K562 (cell line): Measurements from ENCODE around the gene FKBP2. TPM values are rescaled to one million over a fixed set of nuclear protein-coding genes. Genes with fewer than 3 reads are reported as not detected.

Experiments
- ATAC-seq: fragments of 200-7000 bp; cut with Tn5 transposase; 3 replicates; pipeline ENCODE4 v1.9.1; 2020; ENCODE audit warnings: moderate library complexity
- BruUV-seq: library from RNA; stranded (reverse); fragments of 400-500 nt; replicated peaks from 2 replicates; lab custom pipeline; 2021; lab: Mats Ljungman, UMichigan
- CTCF ChIA-PET: fragments of 300-600 bp; formaldehyde crosslinking; extraction: SDS; loops from one replicate; lab custom pipeline; 2021; ENCODE audit warnings: low intra/inter-chr PET ratio; lab: Yijun Ruan, JAX
- POLR2A ChIA-PET: fragments of 300-600, 350-650 bp; sonication (Branson Sonifier 250); formaldehyde crosslinking; extraction: SDS; loops from one replicate; lab custom pipeline; 2021; ENCODE audit warnings: antibody characterized with exemption, inconsistent platforms; lab: Yijun Ruan, JAX
- DNase-seq, 4 experiments: peaks; one replicate each; pipeline versions ENCODE4 v3.0.0 to v3.0.0-alpha.2; 2011 to 2018; ENCODE audit warnings: low spot score in 3 of 4, mixed read lengths in 3 of 4; ENCODE audit errors: extremely low read depth in 1 of 4
- FAIRE-seq: peaks from 2 replicates; lab custom pipeline; 2011; peaks lifted over from hg19 to GRCh38; lab: Jason Lieb, UNC
- H2AFZ ChIP-seq: 2 replicates; pipeline ENCODE4 v1.6.0; 2011; ENCODE audit warnings: low read depth, low read length, control low read depth, inconsistent platforms
- H3K27ac ChIP-seq: fragments of 200-600 bp; 3 replicates; pipeline ENCODE4 v1.8.0; 2011; ENCODE audit warnings: low read depth, mild to moderate bottlenecking, control low read depth, inconsistent platforms, low read length, moderate library complexity, mixed read lengths; ENCODE audit errors: extremely low read depth
- H3K27me3 ChIP-seq, 2 experiments: fragments of 300-600 bp in 1 of 2; 2 replicates in 1 of 2; 3 replicates in 1 of 2; pipeline versions ENCODE4 v1.6.0 to v1.8.0; 2011; ENCODE audit warnings: inconsistent platforms in 2 of 2, low read length in 2 of 2, mild to moderate bottlenecking in 1 of 2, mixed read lengths in 1 of 2, moderate library complexity in 1 of 2; ENCODE audit not compliant: control insufficient read depth in 2 of 2, insufficient read depth in 2 of 2
- H3K36me3 ChIP-seq: fragments of 300-600 bp; 3 replicates; pipeline ENCODE4 v1.8.0; 2011; ENCODE audit warnings: mild to moderate bottlenecking, low read length, inconsistent platforms; ENCODE audit not compliant: control insufficient read depth, insufficient read depth
- H3K4me1 ChIP-seq, 2 experiments: fragments of 200-600 bp in 1 of 2; replicated peaks in 1 of 2; 2 replicates in 1 of 2; 3 replicates in 1 of 2; pipeline versions ENCODE4 v1.5.1 to v1.8.0; 2011; ENCODE audit warnings: inconsistent platforms in 2 of 2, low read length in 2 of 2, mild to moderate bottlenecking in 1 of 2, mixed read lengths in 1 of 2, moderate library complexity in 1 of 2; ENCODE audit not compliant: control insufficient read depth in 2 of 2, insufficient read depth in 2 of 2
- H3K4me2 ChIP-seq: 2 replicates; pipeline ENCODE4 v1.6.1; 2011; ENCODE audit warnings: low read length, control low read depth, inconsistent platforms, mixed read lengths; ENCODE audit not compliant: insufficient read depth
- H3K4me3 ChIP-seq: fragments of 200-600 bp; sonication (generic), shearing (Covaris generic); 2 replicates; pipeline ENCODE4 v1.5.1; 2016; ENCODE audit warnings: control low read depth, inconsistent platforms
- H3K79me2 ChIP-seq: fragments of 200-600 bp; 3 replicates; pipeline ENCODE4 v1.8.0; 2011; ENCODE audit warnings: low read length, inconsistent platforms; ENCODE audit not compliant: control insufficient read depth, insufficient read depth
- H3K9ac ChIP-seq, 2 experiments: 2 replicates each; pipeline versions ENCODE4 v1.6.0 to v1.6.1; 2011; ENCODE audit warnings: low read depth in 2 of 2, low read length in 2 of 2, control low read depth in 1 of 2, inconsistent platforms in 1 of 2, mild to moderate bottlenecking in 1 of 2, mixed read lengths in 1 of 2; ENCODE audit not compliant: insufficient read depth in 1 of 2
- H3K9me1 ChIP-seq: one replicate; pipeline ENCODE4 v1.6.0; 2011; ENCODE audit warnings: inconsistent platforms, mild to moderate bottlenecking, low read length, moderate library complexity; ENCODE audit not compliant: control insufficient read depth, insufficient read depth
- H3K9me3 ChIP-seq: replicated peaks from 2 replicates; pipeline ENCODE4 v1.5.1; 2011; ENCODE audit warnings: low read depth, low read length, inconsistent platforms; ENCODE audit not compliant: control insufficient read depth, insufficient read depth
- H4K20me1 ChIP-seq: replicated peaks from 2 replicates; pipeline ENCODE4 v1.6.1; 2011; ENCODE audit warnings: low read length, inconsistent platforms, mixed read lengths; ENCODE audit not compliant: control insufficient read depth, insufficient read depth
- MCM3 ChIP-seq: fragments of 450-650 bp; IDR thresholded peaks from 2 replicates; pipeline ENCODE4 v1.6.1; 2016
- POLR2A ChIP-seq: fragments of 450-650 bp; conservative IDR thresholded peaks from 2 replicates; pipeline ENCODE4 v1.6.1; 2016
- POLR2G ChIP-seq: fragments of 200-400 bp; formaldehyde crosslinking; IDR thresholded peaks from 2 replicates; pipeline ENCODE4 v1.6.1; 2017; ENCODE audit warnings: low read depth, mild to moderate bottlenecking, antibody characterized with exemption, low read length, moderate library complexity
- RBFOX2 ChIP-seq: fragments of 200-400 bp; formaldehyde crosslinking; IDR thresholded peaks from 2 replicates; pipeline ENCODE4 v1.6.1; 2017; ENCODE audit warnings: low read depth, mild to moderate bottlenecking, low read length, moderate library complexity
- SUPT5H ChIP-seq: fragments of 450-650 bp; IDR thresholded peaks from 2 replicates; pipeline ENCODE4 v1.6.1; 2016
- ZBTB7A ChIP-seq: IDR thresholded peaks from 2 replicates; pipeline ENCODE4 v1.6.1; 2011; ENCODE audit warnings: low read depth, mild to moderate bottlenecking, low read length, moderate library complexity, borderline replicate concordance; ENCODE audit not compliant: control insufficient read depth
- ZNF282 ChIP-seq: sonication (generic); formaldehyde crosslinking; IDR thresholded peaks from 2 replicates; pipeline ENCODE4 v1.8.1; 2023; ENCODE audit warnings: missing genetic modification reagents
- WGBS: fragments of 100-300 bp; shearing (Covaris generic); methylation state at CpG from one replicate; pipeline ENCODE4 v1.1.6; 2016; ENCODE audit warnings: low coverage, mixed read lengths; ENCODE audit not compliant: insufficient coverage; ENCODE audit errors: missing lambda C conversion rate; 5-methylcytosine and 5-hydroxymethylcytosine counted together
- in situ Hi-C: fragments of 300-500 bp; cut with MboI; formaldehyde crosslinking; loops from 4 replicates; pipeline ENCODE4 v1.15.0; 2018; ENCODE audit warnings: inconsistent platforms, mixed read lengths
- intact Hi-C: fragments of 100-400 bp; cut with micrococcal nuclease; formaldehyde crosslinking; loops from 2 replicates; pipeline ENCODE4 v1.14.2; 2022
- polyA plus RNA-seq, 8 experiments: library from polyadenylated mRNA; depleted of rRNA in 4 of 8; stranded (reverse) in 5 of 8; unstranded in 3 of 8; fragments of >200 nt; fragmentation: Nextera tagmentation in 2 of 8; fragmentation: Illumina TruSeq in 1 of 8; extraction: Ambion mirVana in 2 of 8; extraction: Trizol in 1 of 8; gene quantifications; 2 replicates each; pipeline versions ENCODE4 v1.2.1 to v1.2.3, GENCODE V29; 2011 to 2014; ENCODE audit warnings: inconsistent platforms in 1 of 8, missing spikeins in 1 of 8
- total RNA-seq, 7 experiments: library from RNA; depleted of rRNA in 6 of 7; stranded (reverse); fragments of >200 nt in 6 of 7; fragmentation: Illumina TruSeq in 2 of 7; extraction: Trizol in 2 of 7; gene quantifications; 2 replicates each; pipeline versions ENCODE4 v1.2.1 to v1.2.3, GENCODE V29; 2011 to 2021; ENCODE audit warnings: low replicate concordance in 1 of 7

The FKBP2 gene
- total and polyA plus RNA-seq, 9 of the 15 experiments (the other 6 are each of a cell fraction or from before 2014, with no cell fraction given), result 3.5 to 151 (median 58.1) TPM

DNA sequence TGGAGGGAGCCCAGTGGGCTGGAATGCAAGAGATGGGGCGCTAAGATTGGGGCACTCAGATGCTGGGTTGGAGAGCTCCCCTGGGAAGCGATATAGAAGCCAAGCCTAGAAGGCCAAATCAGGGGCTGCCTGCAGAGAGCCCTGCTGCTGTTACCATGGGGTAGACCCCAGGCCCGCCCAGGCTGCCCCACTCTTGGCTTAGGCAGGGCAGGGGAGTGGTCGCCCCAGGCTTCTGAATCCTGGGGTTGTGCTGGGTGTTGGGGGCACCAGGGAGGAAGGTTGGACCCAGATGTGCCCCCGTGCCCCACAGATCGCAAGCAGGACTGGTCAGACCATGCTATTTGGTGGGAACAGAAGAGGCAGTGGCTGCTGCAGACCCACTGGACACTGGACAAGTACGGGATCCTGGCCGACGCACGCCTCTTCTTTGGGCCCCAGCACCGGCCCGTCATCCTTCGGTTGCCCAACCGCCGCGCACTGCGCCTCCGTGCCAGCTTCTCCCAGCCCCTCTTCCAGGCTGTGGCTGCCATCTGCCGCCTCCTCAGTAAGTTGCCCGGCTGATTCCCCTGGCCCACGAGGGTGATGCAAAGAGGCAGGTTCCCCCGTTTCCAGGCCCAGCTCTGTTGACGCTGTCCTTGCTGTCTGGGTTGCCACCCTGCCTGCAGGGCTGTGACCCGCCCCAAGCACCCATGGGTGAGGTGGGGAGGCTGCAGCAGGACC, 30.4 kb upstream of the FKBP2 start:
- intact Hi-C loops, result no loop called here
- Histone ChIP-seq H3K4me1 (peaks cover 18 to 50% of the 10 kb centered on the region in 2 experiments), H3K4me2 (no peak overlapping the region), H4K20me1 (no peaks in the 10 kb centered on the region), H3K9me1 (peaks cover 8% of the 10 kb centered on the region), H3K9ac (peak overlapping the region in 1 of 2 experiments; percentile 41; a peak in 2 of 4 replicates), H3K36me3 (peaks cover 86% of the 10 kb centered on the region; the same call in 2 of the 3 replicates), H3K4me3 (no peak overlapping the region), H2AFZ (no peak overlapping the region), H3K9me3 (no peaks in the 10 kb centered on the region), H3K27ac (no peak overlapping the region), H3K27me3 (no peaks in the 10 kb centered on the region), H3K79me2 (peaks cover 47% of the 10 kb centered on the region)
- in situ Hi-C loops, result no loop called here
- FAIRE-seq (no peak), DNase-seq (no peak), ATAC-seq (no peak)
- WGBS, result 97% methylated on average over 11 of the region's 24 CpGs
- ChIA-PET CTCF (no interaction called here), POLR2A (interaction anchor here (0.5 to 7.8 kb wide), 4 partner anchors 15 to 99 kb away, joined by 3 to 77 read pairs (median 4); partner anchors contain the start of genes NUDT22 and TRPT1)
- BruUV-seq, result no TSS peak
- TF ChIP-seq ZNF282 (no peak), SUPT5H (0 out of 2 replicates have a peak, but pooled peaks have one; percentile 42), POLR2G (peak; percentile 69), MCM3 (no peak), POLR2A (peak; percentile 49; the same call in 1 of the 2 replicates), ZBTB7A (0 out of 2 replicates have a peak, but pooled peaks have one; percentile 13), RBFOX2 (peak; percentile 73)
